NCI-H524 (cell line): ENCODE data around the gene HCRTR1.

Experiments used
- DNase-seq, 2 experiments: peaks; one replicate each; lab custom pipeline; 2025; lab: John Stamatoyannopoulos, UW

HCRTR1 gene

GRCh38 chr1:31617218-31617915 is at the start of gene HCRTR1:
Gene HCRTR1 (plus strand): TSS chr1:31617689. CDS start chr1:31619193, 1,504 bp downstream.
- peak in 1 of 2 experiments; percentile 24 for DNase-seq

- DNase-seq, result no peak
Measured at GRCh38 chr1:31567956-31568570, 49.4 kb upstream of the HCRTR1 start.

GRCh38 chr1:31568895-31569595 is 48.4 kb upstream of the HCRTR1 start:
- no peak for DNase-seq

GRCh38 chr1:31569596-31570173 is 47.8 kb upstream of the HCRTR1 start:
- no peak for DNase-seq

GRCh38 chr1:31570228-31570627 is 47.3 kb upstream of the HCRTR1 start:
- DNase-seq, result no peak

GRCh38 chr1:31570906-31571305 is 46.6 kb upstream of the HCRTR1 start:
- no peak for DNase-seq

GRCh38 chr1:31571340-31572295 is 45.9 kb upstream of the HCRTR1 start:
- DNase-seq, result no peak

- DNase-seq, result no peak
Measured at GRCh38 chr1:31572323-31573104, 45.0 kb upstream of the HCRTR1 start.

GRCh38 chr1:31573261-31573660 is 44.2 kb upstream of the HCRTR1 start:
- no peak for DNase-seq

- DNase-seq, result no peak
Measured at GRCh38 chr1:31574749-31575368, 42.6 kb upstream of the HCRTR1 start.

GRCh38 chr1:31575369-31576140 is 41.9 kb upstream of the HCRTR1 start:
- DNase-seq, result no peak

GRCh38 chr1:31576201-31576669 is 41.3 kb upstream of the HCRTR1 start, which contains the start of gene TINAGL1:
Gene TINAGL1 (plus strand): TSS chr1:31576515. CDS start chr1:31577149, 634 bp downstream.
- no peak for DNase-seq

GRCh38 chr1:31576743-31577455 is 40.6 kb upstream of the HCRTR1 start:
- DNase-seq, result no peak

- no peak for DNase-seq
Measured at GRCh38 chr1:31577515-31578192, 39.8 kb upstream of the HCRTR1 start.

- DNase-seq, result no peak
Measured at GRCh38 chr1:31579374-31579773, 38.1 kb upstream of the HCRTR1 start.

GRCh38 chr1:31580513-31580870 is 37.0 kb upstream of the HCRTR1 start:
- DNase-seq, result no peak

GRCh38 chr1:31580891-31581603 is 36.4 kb upstream of the HCRTR1 start:
- DNase-seq, result no peak
